ENCODE data around the gene ZNRF2. TPM values are rescaled to one million over a fixed set of nuclear protein-coding genes. Genes with fewer than 3 reads are reported as not detected.

ZNRF2 gene
- total and polyA plus RNA-seq, 2 experiments from 2014 or later, result 18.6 to 46.7 TPM

DNA sequence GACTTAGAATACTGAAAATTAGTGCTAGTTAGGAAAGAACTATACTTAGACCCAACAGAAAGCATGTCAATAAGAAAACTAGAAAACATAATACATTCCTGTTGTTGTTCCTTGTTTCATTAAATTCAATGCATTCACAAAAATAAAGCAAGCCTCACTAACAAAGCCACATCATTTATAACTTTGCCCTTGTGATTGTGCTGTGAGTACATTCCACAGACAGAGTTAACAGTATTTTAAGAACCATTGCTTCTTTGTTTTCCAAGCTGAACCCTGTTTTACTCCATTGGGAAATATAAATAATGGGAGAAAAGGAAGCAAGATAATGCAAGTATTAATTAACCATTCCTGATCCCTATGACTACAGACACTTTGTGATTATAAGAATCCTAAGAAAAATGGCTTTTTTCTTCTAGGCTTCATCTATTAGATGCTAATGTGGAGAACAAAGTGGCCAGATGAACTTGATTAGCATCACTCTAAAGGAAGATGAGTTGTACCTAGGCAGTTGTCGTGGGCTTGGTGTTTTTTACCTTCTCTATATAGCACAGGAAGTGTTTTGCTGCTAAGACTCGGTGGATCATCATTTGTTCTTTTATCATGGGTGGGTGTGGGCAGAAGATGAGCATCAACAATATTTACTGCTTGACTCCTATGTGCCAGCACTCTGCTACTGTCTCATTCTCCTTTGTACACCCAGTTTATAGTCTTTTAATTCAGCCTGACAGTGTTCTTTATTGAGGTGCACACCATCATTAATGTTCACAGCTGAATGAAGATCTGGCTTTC is 34.2 kb upstream of the ZNRF2 start:
- H3K36me3 ChIP-seq, result no peaks in the 10 kb centered on the region
- no peak overlapping the region for H3K27ac ChIP-seq
- H3K27me3 ChIP-seq, result no peaks in the 10 kb centered on the region
- no peak overlapping the region for H3K4me3 ChIP-seq
- DNase-seq (ENCODE audit: low read depth in 1 of 2, low spot score in 1 of 2), result no peak
- H3K4me1 ChIP-seq (ENCODE audit: low read depth), result peaks cover 61% of the 10 kb centered on the region
- H3K9me3 ChIP-seq (ENCODE audit: low read depth), result no peaks in the 10 kb centered on the region
- TF ChIP-seq, protein P1, sequence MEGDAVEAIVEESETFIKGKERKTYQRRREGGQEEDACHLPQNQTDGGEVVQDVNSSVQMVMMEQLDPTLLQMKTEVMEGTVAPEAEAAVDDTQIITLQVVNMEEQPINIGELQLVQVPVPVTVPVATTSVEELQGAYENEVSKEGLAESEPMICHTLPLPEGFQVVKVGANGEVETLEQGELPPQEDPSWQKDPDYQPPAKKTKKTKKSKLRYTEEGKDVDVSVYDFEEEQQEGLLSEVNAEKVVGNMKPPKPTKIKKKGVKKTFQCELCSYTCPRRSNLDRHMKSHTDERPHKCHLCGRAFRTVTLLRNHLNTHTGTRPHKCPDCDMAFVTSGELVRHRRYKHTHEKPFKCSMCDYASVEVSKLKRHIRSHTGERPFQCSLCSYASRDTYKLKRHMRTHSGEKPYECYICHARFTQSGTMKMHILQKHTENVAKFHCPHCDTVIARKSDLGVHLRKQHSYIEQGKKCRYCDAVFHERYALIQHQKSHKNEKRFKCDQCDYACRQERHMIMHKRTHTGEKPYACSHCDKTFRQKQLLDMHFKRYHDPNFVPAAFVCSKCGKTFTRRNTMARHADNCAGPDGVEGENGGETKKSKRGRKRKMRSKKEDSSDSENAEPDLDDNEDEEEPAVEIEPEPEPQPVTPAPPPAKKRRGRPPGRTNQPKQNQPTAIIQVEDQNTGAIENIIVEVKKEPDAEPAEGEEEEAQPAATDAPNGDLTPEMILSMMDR (IDR thresholded peaks at IDR 0.05; ENCODE audit: low read depth, low read length), result no peak

DNA sequence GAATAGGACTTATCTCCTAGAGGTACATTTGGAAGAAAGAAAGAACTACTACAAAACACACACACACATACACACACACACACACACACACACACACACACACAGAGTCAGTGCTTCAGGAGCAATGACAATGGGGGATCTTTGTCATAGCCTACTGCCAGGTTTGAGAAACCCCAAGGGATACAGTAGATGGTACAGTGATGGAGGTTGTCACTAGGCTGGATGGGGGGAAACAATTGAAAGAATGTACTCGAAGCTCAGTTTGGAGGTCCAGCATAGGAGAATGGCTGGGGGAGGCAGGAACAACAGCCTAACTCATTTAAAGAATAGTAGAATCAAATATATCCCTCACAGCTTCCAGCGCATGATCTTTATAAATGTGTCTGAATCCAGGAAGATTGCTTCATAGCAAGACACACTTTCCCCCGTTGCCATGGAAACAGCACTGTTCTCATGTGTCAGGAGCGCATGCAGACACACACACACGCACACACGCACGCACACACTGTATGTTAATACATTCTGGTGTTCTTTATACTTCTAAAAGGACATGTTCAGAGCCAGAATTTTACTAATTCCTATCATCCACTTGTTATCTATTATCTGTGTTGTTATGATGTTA is 32.6 kb upstream of the ZNRF2 start:
- H3K4me3 ChIP-seq, result no peak overlapping the region
- H3K27ac ChIP-seq, result no peak overlapping the region
- TF ChIP-seq, protein P1 (IDR thresholded peaks at IDR 0.05; ENCODE audit: low read depth, low read length), result no peak
- DNase-seq (ENCODE audit: low read depth in 1 of 2, low spot score in 1 of 2), result no peak
- peaks cover 61% of the 10 kb centered on the region for H3K4me1 ChIP-seq (ENCODE audit: low read depth)
- H3K36me3 ChIP-seq, result no peaks in the 10 kb centered on the region
- no peaks in the 10 kb centered on the region for H3K9me3 ChIP-seq (ENCODE audit: low read depth)
- no peaks in the 10 kb centered on the region for H3K27me3 ChIP-seq

DNA sequence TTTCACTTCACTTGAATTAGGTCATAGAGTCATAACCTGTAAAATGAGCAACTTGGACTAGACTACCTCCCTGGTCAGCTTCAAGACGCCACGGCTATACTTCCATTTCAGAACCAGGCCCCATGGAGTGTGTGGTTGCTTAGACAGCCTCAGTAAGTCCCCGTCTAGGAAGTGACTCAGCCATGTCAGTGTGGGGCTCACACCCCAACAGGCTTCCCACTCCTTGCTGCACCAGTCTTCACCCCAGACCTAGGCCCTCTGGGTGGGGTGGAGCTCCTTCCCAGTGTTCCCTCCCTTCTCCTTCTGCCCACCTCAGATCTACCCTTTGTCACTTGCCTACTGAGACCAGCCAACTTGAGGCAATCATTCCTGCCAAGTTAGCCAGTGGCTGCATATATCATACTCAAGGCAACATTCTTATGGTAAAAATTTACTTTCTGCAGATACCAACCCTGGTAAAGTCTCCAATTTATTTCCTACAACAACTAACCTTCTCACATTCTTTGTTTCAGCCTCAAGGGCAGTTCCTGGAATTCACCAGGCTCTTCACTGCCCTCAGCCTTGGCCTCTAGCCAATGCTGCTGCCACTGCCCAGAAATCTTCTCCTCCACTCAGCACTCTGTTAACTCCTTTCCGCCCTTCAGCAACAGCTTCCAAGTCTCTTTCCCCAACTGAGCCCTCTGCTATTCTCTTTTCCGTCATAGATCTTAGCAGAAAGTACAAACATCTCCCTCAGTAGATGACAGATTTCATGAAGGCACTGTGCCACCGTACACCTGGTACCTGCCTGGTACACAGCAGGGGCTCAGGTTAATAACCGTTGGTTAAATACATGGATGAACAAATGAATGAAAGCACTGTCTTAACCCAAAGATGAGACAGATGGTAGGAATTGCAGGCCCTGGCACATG is 31.3 kb upstream of the ZNRF2 start:
- Histone ChIP-seq H3K27me3 (no peaks in the 10 kb centered on the region), H3K36me3 (no peaks in the 10 kb centered on the region), H3K27ac (peak overlapping the region; percentile 93), H3K4me1 (ENCODE audit: low read depth) (peaks cover 52% of the 10 kb centered on the region), H3K9me3 (ENCODE audit: low read depth) (no peaks in the 10 kb centered on the region), H3K4me3 (no peak overlapping the region)
- peak; percentile 65 to 95 for DNase-seq (ENCODE audit: low read depth in 1 of 2, low spot score in 1 of 2)
- TF ChIP-seq, protein P1 (IDR thresholded peaks at IDR 0.05; ENCODE audit: low read depth, low read length), result no peak

DNA sequence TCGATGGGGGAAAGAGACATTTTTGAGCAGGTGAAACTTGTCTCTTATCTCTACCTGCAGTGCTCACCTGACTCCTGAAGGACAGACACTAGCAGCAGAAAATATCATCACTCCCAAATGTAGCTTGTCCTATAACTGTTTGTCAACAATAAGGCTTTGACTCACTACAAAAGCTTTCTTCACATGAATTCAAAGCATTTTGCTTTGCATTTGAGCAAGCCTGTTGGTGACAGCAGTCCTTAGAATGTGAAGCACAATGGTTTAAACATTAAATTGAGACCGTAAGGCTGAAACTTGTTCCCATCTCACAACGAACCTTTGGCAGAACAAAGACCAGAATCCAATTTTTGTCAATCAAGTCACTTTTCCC is 30.6 kb upstream of the ZNRF2 start:
- TF ChIP-seq, protein P1 (IDR thresholded peaks at IDR 0.05; ENCODE audit: low read depth, low read length), result no peak
- H3K4me3 ChIP-seq, result no peak overlapping the region
- DNase-seq (ENCODE audit: low read depth in 1 of 2, low spot score in 1 of 2), result no peak
- H3K9me3 ChIP-seq (ENCODE audit: low read depth), result no peaks in the 10 kb centered on the region
- no peaks in the 10 kb centered on the region for H3K36me3 ChIP-seq
- H3K4me1 ChIP-seq (ENCODE audit: low read depth), result peaks cover 48% of the 10 kb centered on the region
- H3K27ac ChIP-seq, result peak overlapping the region; percentile 93
- no peaks in the 10 kb centered on the region for H3K27me3 ChIP-seq

DNA sequence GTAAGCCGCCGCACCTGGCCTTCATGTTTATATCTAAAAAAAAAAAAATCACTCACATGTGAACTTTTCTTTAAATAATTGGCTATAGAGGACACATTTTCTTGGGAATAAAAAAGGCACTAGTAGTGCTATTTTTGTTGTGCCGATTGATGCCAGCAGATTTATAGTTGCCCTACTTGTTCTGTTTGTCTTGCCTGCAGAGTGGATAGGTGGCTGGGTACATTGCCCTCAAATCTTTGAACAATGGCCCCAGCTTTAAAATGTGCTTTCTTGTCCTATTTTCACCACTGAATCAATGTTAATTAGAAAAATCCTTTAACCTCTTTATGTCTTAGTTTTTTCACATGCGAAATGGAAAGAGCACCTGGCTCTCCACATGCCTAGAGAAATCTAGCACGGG is 30.1 kb upstream of the ZNRF2 start:
- no peak for DNase-seq (ENCODE audit: low read depth in 1 of 2, low spot score in 1 of 2)
- no peaks in the 10 kb centered on the region for H3K36me3 ChIP-seq
- no peaks in the 10 kb centered on the region for H3K27me3 ChIP-seq
- TF ChIP-seq, protein P1 (IDR thresholded peaks at IDR 0.05; ENCODE audit: low read depth, low read length), result no peak
- peaks cover 46% of the 10 kb centered on the region for H3K4me1 ChIP-seq (ENCODE audit: low read depth)
- no peak overlapping the region for H3K4me3 ChIP-seq
- no peak overlapping the region for H3K27ac ChIP-seq
- no peaks in the 10 kb centered on the region for H3K9me3 ChIP-seq (ENCODE audit: low read depth)

All from cardiac muscle cell (in vitro differentiated cells and primary cell).